GM12892 (cell line): ENCODE measurements around the gene CUL9.

Experiments used
- POLR2A ChIP-seq: IDR thresholded peaks from 2 replicates; pipeline ENCODE4 v1.6.1; 2011; ENCODE audit warnings: low read depth, low read length, control low read depth
- POLR2AphosphoS5 ChIP-seq: IDR thresholded peaks from 2 replicates; pipeline ENCODE4 v1.6.1; 2011; ENCODE audit warnings: low read depth, low read length, control low read depth
- TAF1 ChIP-seq: IDR thresholded peaks from 2 replicates; pipeline ENCODE4 v1.6.1; 2011; ENCODE audit warnings: low read depth, mild to moderate bottlenecking, control low read depth, low read length, borderline replicate concordance

DNA sequence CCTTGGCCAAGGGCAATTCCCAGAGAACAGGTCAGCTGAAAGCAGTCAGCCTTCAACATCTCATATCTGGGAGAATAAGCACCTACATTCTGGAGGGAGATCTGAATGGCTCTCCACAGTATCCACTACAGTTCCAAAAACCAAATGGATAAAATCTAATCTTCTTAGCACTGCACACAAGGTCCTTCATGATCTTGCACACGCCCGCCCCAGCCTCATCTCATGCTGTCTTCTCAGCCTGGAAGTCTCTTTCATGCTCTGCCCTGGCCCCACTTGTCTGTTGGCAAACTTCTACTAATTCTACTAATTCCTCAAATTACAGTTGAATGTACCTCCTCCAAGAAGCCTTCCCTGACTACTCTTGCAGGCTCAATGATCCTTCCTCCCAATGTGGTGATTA lies 59.5 kb downstream of the CUL9 start:
- TF ChIP-seq POLR2A: no peak
- TF ChIP-seq POLR2AphosphoS5: no peak
- TF ChIP-seq TAF1: no peak
